ENCODE measurements around the gene BRSK2.

BRSK2 gene

DNA sequence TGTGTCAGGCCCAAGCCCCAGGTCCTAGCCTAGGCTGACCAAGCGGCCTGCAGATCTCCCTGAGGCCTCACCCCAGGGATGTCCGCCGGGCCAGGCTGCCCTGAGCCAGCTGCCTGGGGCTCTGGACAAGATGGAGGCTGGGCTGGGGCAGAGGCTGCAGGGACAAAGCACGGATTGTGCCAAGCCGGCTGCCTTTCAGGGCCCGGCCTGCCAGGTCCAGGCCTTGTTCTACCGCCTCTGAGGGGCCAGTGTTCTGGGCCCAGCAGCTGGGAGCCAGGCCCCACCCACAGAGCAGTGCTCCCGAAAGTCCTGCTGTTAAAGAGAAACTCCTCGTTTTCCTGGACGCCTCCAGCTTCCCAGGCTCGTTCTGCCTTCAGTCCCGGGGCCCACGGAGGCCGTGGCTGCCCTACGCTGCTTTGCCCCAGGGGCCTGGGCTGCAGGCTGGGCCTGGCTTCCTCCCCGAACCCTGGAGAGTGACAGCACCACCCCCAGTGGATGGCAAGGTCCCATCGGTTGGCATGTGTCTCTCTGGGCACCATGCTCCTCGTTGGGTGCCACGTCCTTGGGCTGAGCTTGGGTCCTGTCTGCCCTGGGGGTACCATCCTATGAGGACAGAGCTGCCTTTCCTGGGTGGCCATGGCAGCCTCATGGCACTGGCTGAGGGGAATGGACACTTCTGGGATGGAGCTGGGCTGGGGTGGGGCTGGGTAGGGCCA lies 7.6 kb downstream of the BRSK2 start:
- no peak for DNase-seq (ENCODE audit: low read depth)

DNA sequence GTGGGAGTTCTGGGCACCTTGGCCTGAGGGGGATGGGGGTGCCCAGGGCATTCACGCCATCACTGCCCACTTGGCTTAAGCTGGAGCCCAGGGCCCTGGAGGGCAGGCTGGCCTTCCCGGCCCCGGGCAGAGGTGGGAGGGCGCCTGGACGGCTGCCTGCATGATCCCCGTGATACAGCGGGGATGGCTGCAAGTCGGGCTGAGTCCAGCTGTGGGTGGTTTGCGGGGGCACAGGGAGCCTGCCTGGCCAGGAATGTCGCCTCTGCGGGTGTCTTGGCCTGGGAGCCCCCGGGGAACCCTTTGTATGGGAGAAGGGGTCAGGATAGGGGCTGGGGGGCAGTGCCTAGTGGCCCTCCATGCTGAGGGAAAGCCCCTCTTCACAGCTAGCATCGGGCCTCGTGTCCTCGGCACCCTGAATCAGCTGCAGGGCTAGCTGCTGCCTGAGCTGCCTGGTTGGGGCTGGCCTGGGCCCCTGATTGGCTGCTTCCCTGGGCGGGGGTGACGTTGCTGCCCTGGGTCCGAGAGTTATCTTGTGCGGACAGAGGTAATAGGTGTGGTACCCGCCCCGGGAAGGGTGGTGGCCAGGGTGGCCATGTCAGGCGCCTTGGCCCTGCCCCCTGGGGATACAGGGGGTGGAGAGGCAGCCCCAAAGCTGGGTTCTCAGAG lies 8.3 kb downstream of the BRSK2 start:
- no peak for DNase-seq (ENCODE audit: low read depth)

DNA sequence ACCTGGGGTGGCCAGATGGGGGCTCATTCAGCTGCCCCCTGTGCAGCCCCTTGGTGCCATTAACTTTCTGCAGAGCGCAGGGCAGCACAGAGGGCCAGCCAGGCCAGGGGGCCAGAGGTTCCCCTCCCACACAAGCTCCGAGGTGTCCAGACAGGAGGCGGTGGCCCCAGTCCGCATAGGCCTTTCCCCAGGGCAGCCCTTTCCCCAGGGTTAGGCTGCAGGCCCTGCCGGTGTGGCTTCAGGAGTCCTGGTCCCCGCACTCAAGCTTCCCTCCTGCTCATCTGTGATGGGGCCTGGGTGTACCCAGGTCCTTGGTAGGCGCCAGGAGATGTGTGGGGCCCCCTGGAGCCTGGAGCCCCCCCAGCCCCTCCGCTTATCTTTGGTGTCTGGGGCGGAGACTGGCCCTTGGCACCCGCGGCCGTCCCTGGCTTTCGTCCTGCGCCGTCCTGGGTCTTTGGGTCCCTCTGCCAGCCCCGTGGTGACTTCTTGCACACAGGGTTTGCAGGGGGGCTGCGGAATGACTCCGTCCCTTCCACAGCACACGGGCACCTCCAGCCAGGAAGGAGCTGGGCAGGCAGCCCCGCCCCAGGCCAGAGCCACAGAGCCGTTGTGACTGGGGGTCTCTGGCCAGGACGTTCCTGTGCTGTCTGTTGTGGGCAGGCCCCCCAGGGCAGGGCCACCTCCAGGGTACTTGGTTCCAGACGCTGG lies 8.9 kb downstream of the BRSK2 start:
- no peak for DNase-seq (ENCODE audit: low read depth)

DNA sequence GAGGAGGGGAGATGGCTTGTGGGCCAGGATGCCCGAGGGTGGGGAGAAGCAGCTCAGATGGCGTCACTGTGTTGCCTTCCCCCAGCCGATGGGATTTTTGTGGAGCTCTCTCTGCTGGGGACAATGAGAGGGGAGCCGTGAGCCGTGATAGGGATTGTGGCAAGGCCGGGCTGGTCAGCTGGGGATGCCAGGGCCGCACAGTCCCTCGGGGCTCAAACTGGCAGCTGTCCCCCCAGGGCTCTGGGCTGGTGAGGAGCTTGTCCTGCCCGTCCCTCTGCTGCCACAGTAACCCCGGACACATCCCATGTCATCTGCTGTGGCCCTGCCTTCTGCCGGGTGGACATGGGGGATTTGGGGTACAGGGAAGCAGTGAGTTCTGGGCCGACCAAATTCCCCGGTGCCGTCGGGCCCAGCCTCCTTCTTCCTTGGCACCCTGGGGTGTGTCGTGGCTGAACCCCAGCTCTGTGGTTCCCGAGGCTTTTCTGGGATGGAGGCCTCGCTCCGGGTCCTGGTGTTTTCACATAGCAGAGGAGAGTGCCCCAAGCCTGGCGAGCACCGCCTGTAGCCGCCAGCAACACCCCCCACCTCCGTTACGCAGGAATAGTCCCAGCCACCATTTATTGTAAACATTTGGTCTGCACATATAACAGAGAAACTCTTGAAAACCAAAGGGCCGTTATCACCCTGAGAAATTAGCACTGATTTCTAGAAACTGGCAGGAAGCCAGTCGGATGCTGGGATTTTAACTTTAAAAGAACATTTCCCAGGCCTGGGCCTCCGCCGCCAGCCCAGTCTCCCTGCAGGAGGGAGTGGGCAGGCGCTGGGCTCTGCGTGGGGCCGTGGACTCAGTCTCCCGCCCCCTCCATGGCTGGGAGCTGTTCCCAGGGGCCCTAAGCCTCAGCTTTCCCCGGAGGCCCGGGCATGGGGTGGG lies 9.9 kb downstream of the BRSK2 start:
- DNase-seq (ENCODE audit: low read depth): no peak

DNA sequence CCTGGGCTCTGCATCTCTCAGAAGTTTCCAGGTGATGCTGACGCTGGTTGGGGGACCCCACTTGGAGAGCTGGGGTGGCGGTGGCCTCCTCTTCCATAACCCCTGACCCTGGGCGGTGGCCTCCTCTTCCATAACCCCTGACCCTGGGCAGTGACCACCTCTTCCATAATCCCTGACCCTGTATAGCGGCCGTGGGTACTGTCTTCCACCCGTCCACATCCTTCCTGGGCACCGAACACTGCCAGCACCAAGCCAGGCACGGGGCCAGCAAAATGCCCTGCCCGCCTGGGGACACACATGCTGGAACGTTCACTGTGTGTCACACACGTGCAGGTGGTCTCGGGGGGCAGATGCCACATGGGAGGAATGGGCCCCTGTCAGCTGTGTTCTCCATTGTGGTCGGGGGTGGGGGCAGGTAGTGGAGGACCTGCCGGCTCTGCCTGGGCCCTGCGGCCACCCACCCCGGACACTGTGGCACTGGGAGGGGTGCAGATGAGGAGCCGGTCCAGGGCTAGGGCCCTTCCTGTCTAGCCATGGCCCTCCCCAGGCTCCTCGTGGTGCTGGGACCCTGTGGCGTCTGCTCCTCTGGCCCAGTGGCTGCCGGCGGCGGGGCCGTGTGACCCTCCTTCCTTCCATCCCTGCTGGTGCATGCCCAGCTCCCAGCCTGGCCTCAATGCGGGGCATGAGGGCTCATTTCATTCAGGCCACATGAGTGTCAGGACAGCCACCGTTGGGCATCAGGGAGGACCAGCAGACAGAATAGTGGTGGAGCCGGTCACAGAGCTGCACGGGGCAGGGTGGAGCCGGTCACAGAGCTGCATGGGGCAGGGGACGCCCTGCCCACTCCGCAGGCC lies 10.8 kb downstream of the BRSK2 start:
- no peak for DNase-seq (ENCODE audit: low read depth)

DNA sequence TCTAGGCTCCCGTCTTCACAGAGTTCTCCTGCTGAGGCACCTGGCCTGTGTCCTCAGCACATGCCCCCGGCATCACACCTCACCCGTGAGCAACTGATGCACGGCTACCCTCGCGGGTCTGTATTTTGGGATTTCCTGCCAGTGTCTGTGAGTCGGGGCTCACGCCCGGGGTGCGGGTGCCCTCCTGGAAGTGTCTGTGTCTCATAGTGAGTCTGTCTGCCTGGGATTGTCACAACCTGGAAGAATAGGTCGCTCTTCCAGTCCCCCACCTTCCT lies 11.4 kb downstream of the BRSK2 start:
- no peak for DNase-seq (ENCODE audit: low read depth)

DNA sequence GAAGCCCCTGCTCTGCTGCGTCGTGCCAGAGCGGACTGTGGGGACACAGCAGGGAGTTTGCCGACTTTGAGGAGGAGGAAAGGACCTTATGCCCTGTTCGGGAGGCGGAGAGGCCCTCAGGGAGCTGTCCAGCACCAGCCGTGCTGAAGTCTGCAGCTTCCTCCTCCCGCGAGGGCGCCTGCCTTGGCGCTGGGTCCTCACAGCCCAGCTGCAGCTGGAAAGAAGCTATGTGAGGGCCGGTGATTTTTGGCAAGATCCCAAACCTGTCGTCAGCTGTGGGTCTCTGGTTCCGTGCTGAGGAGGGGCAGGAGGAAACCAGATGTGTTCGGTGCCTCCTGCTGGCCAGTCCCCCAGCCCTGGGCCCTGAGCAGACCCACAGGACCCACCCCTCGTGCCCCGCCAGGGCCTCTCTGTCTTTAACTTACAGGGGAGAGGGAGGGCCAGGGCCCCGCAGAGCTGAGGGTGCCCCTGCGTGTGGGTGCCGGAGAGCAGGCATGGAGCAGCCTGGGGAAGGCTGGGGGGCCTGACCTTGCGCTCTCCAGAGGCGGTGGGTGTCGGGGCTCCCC lies 12.0 kb downstream of the BRSK2 start:
- no peak for DNase-seq (ENCODE audit: low read depth)

DNA sequence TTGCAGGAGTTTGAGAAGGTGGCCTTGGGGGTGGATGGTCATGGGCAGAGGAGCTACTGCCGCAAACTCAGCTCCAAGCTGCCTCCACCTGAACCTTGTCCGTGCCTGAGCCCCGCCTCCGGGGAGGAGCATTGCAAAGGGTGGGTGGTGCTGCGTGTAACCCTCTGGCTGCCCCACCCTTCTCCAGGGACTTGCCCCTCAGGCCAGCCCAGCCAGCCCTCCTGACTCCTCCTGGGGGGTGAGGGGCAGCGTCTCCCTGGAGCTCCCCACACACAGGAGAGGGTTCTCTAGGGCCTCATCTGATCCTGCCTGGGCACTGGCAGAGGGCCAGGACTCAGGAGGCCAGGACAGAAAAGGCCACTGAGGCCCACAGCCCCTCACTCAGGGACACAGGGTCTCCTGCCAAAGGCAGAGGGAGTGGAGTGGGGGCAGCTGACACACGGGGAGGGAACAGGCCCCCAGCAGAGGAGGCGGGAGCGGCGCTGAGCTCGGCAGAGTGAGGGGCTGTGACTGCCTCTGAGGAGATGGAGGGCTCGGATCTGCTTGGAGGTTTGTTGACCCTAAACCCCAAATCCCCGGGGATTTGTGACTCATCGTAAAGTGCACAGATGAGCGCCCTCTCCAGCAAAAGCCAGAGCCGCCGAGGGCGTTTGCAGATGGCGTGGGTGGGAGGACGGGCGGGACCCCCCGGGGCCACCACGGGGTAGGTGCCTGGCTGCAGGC lies 12.8 kb downstream of the BRSK2 start:
- DNase-seq (ENCODE audit: low read depth): no peak

DNA sequence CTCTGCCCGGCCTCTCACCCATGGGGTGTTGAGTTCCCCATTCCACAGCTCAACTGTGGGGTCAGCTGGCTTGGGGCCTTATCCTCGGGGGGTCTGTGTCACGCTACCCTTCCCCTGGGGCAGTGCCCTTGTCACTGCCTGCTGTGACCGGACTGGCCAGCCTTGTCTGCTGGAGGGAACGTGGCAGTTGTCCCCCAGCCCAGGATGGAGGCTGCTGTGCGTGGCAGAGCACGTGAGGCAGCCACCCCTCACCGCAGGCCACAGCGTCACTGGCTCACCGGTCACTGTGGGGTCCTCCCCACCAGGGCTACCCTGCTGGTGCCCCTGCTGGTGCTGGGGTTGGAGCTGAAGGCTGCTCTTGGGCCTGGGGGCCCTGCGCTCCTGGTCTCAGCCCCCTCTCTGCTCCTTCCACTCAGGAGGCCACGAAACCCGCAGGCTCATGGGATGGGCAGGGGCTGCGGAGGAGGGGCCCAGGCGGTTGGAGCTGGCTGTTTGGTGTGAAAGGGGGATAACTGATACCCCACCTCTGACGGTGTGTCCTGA lies 13.4 kb downstream of the BRSK2 start:
- DNase-seq (ENCODE audit: low read depth): no peak

DNA sequence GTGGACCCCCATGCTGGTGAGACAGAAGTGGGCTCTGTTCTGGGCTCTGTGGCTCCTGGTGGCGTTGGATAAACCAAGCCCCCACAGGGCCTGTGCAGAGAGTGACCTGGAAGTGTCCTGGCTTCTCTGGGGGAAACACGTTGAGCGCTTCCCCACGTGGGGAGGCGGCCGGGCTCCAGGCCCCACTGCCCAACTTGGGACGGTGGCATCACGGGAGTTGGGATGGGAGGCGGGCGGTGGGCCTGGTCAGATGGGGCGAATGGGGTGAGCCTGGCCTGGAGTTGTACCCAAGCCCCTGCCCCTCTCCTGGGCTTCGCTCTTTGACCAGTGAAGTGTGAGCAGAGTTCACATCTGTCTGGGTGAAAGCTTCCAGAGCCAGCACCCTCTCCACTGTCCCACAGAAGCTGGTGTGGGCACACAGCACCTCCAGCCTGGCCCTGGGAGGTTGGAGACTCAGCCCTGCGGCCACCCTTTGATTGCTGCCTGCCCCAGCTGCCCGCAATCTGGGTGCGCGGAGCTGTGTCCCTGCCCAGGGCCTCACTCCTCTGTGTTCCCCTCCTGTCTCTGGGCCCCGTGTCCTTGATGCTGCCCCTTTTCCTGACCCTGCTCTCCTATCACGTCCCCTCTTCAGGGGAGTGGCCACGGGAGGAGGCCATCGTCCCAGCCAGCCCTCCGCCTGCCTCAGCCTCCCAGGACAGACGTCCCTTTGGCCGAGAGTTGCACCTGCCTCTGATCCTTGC lies 14.2 kb downstream of the BRSK2 start:
- DNase-seq (ENCODE audit: low read depth): no peak

DNA sequence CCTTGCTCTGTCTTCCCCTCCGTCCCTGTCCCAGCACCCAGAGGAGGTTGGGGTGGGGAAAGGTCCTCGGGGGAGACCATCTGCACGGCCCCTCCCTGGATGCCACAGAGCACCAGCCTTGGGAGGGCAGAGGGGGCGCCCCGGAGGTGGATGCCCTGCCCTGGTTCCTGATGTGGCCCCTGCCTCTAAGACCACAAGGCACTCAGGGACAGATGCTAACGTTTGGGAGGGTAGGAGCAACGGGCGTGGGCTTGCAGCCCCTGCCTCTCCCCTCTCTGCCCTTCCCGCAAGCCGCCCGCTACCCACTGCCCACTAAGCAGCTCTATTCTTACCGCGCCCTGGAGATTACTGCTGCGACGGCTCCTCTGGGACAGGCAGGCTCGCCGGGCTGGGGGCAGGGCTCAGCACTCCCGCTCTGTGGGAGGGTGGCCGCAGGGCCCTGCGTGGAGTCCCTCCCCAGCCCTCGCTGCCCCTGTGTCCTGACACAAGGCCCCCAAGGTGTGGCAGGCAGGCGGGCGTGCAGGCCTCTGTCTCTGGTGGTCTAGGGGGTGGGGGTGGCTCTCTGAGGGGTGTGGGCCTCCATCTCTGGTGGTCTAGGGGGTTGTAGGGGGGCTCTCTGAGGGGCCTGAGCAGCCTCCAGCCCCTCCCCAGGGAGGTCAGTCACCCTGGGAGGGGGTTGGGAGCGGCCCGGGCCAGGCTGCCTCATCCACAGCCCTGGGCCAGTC lies 14.9 kb downstream of the BRSK2 start:
- no peak for DNase-seq (ENCODE audit: low read depth)

DNA sequence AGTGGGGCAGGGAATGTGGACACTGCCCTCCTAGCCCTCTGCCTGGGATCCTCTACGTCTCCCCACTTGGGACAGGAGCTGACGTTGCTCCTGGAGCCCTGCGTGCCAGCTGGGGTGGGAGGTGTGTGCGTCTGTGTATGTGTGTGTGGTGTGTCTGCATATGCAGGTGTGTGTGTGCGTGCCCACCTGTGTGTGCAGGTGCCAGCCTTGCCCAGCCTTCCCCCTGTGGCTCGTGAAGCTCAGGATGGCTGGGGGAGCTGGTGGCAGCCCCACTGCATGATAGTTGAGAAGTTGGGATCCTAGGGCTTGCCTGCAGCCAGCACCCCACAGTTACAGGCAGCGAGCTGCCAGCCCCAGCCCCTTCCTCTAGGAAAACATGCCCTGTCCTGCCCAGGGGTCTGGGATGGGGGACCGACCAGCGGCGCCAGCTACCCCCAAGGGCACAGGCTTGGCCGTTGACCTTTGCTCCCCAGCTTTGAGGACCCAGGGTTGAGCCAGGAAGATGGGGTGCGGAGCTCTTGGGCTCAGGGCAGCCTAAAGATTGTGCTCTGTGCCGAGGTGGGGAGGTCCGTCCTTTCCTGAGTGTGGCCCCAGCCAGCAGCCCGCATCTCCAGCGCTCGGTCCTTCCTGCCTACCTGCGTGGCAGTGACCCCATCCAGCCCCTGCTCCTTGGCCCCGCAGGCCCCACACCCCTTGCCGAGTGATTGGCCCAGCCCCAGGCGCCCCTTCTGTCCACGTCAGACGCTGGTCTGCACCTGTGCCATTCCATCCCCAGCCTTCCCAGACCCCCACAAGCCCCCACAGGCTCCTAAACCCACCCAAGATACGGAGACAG lies 15.7 kb downstream of the BRSK2 start:
- no peak for DNase-seq (ENCODE audit: low read depth)

DNA sequence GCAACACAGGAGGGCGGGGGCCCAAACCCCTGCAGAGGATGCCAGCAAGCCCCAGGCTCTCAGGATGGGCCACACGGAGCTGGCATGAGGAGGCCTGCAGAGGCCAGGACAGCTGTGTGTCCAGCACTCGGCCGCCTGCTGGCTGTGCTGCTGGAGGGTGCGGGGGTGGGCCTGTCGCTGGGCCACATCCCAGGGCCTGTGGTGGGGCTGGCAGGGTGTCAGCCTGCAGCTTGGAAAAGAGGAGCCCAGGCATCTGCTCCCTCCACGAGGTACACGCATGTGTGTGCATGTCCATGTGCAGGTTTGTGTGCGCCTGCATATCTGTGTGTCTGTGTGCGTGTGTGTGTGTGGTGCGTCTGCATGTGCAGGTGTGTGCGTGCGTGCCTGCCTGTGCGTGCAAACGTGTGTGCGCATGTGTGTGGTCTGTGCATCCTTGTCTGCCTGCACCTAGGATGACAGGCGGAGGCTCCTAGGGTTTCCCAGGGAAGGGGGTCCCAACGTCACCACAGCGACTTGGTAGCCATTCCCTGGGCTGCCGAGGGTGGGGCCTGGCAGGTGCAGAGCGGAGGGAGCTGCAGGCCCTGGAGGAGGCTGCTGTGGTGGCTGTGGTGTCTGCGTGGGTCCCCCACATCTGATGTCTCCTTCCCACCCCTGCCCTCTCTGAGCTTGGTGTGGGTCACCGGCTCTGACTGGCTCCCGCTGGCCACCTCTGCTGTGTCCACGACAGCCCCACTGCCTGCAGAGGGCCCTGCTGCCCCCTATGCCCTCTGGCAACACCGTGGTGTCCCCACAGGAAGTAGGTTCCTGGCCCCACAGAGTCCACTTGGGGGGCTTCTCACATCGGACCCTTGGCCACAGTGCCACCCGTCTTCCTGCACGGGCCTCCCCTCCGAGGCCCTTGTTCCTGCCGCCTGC lies 17.1 kb downstream of the BRSK2 start:
- DNase-seq (ENCODE audit: low read depth): no peak

DNA sequence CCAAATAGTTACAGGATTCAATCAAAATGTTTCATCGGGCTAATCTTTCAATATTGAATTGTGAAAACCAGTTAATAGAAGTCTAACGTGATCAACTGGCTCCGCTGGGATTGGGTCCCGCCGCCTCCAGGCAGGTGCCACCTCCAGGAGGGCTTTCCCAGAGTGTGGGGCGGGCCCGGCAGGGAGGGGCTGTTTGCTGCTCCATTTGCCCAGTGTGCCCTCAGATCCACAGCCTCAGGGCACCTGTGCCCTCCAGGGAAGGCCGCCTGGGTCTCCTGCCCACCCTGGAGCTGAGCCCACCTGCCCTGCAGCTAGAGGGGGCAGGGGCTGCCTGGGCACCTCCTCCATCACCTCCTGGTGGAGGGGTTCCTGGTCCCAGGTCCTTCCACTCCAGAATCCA lies 17.9 kb downstream of the BRSK2 start:
- no peak for DNase-seq (ENCODE audit: low read depth)

DNA sequence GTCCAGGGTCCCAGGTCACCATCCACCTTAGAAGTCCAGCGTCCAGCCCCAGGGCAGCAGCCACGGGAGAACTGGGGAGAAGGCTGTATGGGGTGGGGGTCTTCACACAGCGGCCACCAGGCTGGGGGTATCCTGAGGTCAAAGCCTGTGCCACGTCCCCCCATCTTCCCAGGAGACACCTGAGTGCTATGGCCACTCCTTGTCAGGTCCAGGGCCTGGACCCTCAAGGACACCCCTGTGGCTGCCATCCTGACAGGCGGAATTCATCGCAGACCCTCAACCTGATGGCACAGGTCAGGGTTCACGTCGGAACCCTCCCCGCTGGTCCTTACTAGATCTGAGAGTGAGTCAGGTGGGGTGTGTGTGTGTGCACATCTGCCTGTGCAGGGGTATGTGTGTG lies 18.6 kb downstream of the BRSK2 start:
- DNase-seq (ENCODE audit: low read depth): no peak

DNA sequence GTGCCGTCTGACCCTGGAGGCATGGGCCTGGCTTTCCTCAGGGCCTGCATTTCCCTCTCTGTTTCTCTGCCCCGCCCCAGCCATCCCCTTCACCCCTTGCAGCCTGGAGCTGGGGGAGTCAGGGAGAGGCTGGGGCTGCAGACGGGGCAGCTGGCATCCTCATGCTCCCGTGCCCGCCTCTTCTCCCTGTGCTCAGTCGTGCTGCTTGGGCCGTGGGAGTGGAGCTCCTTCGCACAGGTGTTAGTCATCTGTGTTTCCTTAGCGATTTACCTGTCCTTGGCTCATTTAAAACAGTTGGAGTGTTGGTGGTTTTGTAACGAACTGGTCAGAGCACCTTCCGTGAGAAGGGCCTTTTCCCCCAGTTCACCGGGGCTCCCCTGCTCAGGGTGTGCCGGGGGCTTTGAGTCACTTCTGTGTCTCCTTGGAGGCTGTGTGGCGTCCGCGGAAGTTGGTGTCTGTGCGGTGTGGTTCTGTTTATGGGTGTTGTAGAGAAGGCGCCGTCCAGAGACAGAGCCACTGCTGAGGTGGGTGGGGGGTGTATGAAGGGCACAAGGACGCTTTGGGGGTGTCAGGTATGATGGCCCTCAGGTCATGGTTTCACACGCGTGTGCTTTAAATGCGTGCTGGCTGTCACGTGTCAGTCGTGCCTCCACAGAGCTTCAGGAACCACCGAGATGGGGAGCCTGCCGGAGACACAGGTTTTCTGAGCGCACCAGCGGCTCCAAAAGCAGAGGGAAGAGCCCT lies 19.5 kb downstream of the BRSK2 start:
- no peak for DNase-seq (ENCODE audit: low read depth)

All from stimulated activated CD8-positive, alpha-beta memory T cell treated with anti-CD3 and anti-CD28 coated beads, Interleukin-12 subunit alpha, Interleukin-12 subunit beta, amount 100 ng/mL, for 1 hour (primary cell).